ENCODE data around the gene PBX4. TPM values are rescaled to one million over a fixed set of nuclear protein-coding genes. Genes with fewer than 3 reads are reported as not detected.

Gene PBX4
- total and polyA plus RNA-seq, 2 experiments from 2014 or later, result 2.6 to 4.1 TPM

- Mint-ChIP-seq H3K36me3 (ENCODE audit: low read depth) (peaks cover 36% of the 10 kb centered on the region), H3K27ac (peak within 1 kb of the TSS; percentile 94), H3K9me3 (no peaks in the 10 kb centered on the region; the same call in 2 of the 3 replicates), H3K4me3 (peak within 1 kb of the TSS; percentile 88), H3K27me3 (ENCODE audit: insufficient read depth, low read depth, poor library complexity) (peaks cover 17% of the 10 kb centered on the region), H3K4me1 (peaks cover 9% of the 10 kb centered on the region)
- TF ChIP-seq EZH2 (IDR thresholded peaks at IDR 0.05; ENCODE audit: low read depth, unreplicated experiment) (no peak), EZH2phosphoT487 (IDR thresholded peaks at IDR 0.05; ENCODE audit: unreplicated experiment) (no peak), POLR2AphosphoS5 (IDR thresholded peaks at IDR 0.05; ENCODE audit: low read depth) (peak; percentile 61), NANOG (IDR thresholded peaks at IDR 0.05; ENCODE audit: borderline replicate concordance) (no peak), CTCF (conservative IDR thresholded peaks at IDR 0.05; ENCODE audit: low read depth in 2 of 2) (peak; percentile 95 to 97)
- Histone ChIP-seq H3K4me1 (ENCODE audit: insufficient read depth) (peaks cover 4% of the 10 kb centered on the region), H3K79me2 (replicated peaks; ENCODE audit: insufficient read depth) (no peaks in the 10 kb centered on the region), H3K27me3 (ENCODE audit: insufficient read depth) (no peaks in the 10 kb centered on the region), H3K9me2 (ENCODE audit: insufficient read depth) (no peaks in the 10 kb centered on the region), H3K4me3 (peak within 1 kb of the TSS; percentile 96), H3K4me2 (peak within 1 kb of the TSS; percentile 98), H3K27ac (ENCODE audit: low read depth) (peak within 1 kb of the TSS; percentile 90; the same call in 1 of the 2 replicates), H3F3A (replicated peaks; ENCODE audit: low read depth) (peaks cover 14% of the 10 kb centered on the region), H2AFZ (peak within 1 kb of the TSS; percentile 96), H4K20me1 (replicated peaks; ENCODE audit: insufficient read depth) (no peaks in the 10 kb centered on the region; the same call in 1 of the 2 replicates), H3K36me3 (ENCODE audit: insufficient read depth) (peaks cover 9% of the 10 kb centered on the region; the same call in 1 of the 2 replicates)
- DNase-seq (ENCODE audit: low spot score) (peak; percentile 93), ATAC-seq (peak; percentile 94)
Observed at GRCh38 chr19:19643158-19644053, 24.9 kb upstream of the PBX4 start, which contains the start of gene GMIP. Gene GMIP, minus strand, starts transcription at chr19:19643657. Its CDS starts 128 bp downstream, at chr19:19643529.

GRCh38 chr19:19642506-19643157 is 24.1 kb upstream of the PBX4 start:
- no peak for DNase-seq (ENCODE audit: low spot score)
- Mint-ChIP-seq H3K27ac (peak overlapping the region; percentile 39), H3K9me3 (no peaks in the 10 kb centered on the region; the same call in 2 of the 3 replicates), H3K27me3 (ENCODE audit: insufficient read depth, low read depth, poor library complexity) (peaks cover 17% of the 10 kb centered on the region), H3K36me3 (ENCODE audit: low read depth) (peaks cover 29% of the 10 kb centered on the region), H3K4me3 (peak overlapping the region; percentile 88), H3K4me1 (peaks cover 11% of the 10 kb centered on the region)
- Histone ChIP-seq H3K4me1 (ENCODE audit: insufficient read depth) (peaks cover 4% of the 10 kb centered on the region), H3K79me2 (replicated peaks; ENCODE audit: insufficient read depth) (no peaks in the 10 kb centered on the region), H3K4me3 (peak overlapping the region; percentile 96), H3F3A (replicated peaks; ENCODE audit: low read depth) (peaks cover 14% of the 10 kb centered on the region), H2AFZ (peak overlapping the region; percentile 96), H3K4me2 (peak overlapping the region; percentile 98), H4K20me1 (replicated peaks; ENCODE audit: insufficient read depth) (no peaks in the 10 kb centered on the region; the same call in 1 of the 2 replicates), H3K36me3 (ENCODE audit: insufficient read depth) (peaks cover 5% of the 10 kb centered on the region; the same call in 1 of the 2 replicates), H3K9me2 (ENCODE audit: insufficient read depth) (no peaks in the 10 kb centered on the region), H3K27me3 (ENCODE audit: insufficient read depth) (no peaks in the 10 kb centered on the region), H3K27ac (ENCODE audit: low read depth) (0 out of 2 replicates have a peak overlapping the region, but pooled peaks have one; percentile 50)
- ATAC-seq, result no peak
- TF ChIP-seq STAT1 (IDR thresholded peaks at IDR 0.05; ENCODE audit: unreplicated experiment), result no peak
- TF ChIP-seq REST (IDR thresholded peaks at IDR 0.05; ENCODE audit: unreplicated experiment), result no peak

Measured in GM23338 (cell line).